IPS DF 4.7 (cell line): Measurements from ENCODE around the gene MACO1.
A peak's percentile ranks its signal among the peaks of the same experiment; 100 is the strongest.
"Not testable (repeated sequence)": the region's sequence is repeated elsewhere in the genome, so short reads cannot be mapped to it uniquely, and the experiment has no call there.

Source experiments
- DNase-seq: peaks from one replicate; pipeline ENCODE4 v3.0.0-alpha.2; 2013; ENCODE audit warnings: low spot score; ENCODE audit errors: extremely low read depth

The MACO1 gene, protein sequence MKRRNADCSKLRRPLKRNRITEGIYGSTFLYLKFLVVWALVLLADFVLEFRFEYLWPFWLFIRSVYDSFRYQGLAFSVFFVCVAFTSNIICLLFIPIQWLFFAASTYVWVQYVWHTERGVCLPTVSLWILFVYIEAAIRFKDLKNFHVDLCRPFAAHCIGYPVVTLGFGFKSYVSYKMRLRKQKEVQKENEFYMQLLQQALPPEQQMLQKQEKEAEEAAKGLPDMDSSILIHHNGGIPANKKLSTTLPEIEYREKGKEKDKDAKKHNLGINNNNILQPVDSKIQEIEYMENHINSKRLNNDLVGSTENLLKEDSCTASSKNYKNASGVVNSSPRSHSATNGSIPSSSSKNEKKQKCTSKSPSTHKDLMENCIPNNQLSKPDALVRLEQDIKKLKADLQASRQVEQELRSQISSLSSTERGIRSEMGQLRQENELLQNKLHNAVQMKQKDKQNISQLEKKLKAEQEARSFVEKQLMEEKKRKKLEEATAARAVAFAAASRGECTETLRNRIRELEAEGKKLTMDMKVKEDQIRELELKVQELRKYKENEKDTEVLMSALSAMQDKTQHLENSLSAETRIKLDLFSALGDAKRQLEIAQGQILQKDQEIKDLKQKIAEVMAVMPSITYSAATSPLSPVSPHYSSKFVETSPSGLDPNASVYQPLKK

DNA sequence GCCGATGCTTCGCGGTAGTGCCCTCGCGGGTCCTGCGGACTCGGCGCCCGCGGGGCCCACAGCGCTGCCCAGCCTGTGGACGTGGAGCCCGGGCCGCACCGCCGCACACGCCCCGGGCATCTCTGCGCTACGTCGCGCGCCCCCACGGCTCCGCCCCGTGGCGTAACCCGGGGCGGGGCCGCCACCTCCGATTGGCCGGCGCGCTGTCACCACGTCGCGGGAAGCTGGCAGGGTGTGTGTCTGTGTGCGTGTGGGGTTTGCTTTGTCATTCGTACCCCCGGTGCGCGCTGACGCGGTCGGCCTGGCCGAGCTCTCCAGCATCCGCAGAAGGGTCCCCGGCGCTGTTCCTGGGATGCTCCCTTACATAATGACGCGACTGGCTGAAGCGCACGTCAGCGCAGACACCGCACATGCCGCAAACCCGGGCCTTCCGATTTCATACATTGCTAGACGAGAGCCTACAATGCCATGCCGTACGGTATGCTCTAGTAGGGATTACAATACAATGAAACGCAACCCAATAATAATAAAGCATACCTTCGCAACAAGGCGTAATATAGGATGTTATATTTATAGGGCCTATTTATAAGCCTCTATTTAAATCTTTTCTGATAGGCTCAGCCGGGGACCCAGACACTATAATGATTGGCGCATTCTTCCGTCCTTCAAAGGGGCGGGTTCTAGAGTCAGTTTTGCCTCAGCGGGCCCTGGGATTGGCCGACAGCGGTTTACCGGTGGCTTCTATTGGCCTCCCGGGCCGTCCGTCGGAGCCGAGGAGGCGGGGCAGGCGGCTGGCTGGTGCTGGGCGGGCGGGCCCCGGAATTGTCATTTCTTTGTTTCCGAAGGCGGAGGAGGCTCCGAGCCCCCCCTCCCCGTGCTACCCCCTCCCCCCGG lies at the start of gene MACO1:
Gene MACO1, plus strand, starts transcription at position 825 of the 894 bp plus-strand sequence. CDS start 202 bp downstream, outside the sequence.
- DNase-seq = peak; percentile 62

DNA sequence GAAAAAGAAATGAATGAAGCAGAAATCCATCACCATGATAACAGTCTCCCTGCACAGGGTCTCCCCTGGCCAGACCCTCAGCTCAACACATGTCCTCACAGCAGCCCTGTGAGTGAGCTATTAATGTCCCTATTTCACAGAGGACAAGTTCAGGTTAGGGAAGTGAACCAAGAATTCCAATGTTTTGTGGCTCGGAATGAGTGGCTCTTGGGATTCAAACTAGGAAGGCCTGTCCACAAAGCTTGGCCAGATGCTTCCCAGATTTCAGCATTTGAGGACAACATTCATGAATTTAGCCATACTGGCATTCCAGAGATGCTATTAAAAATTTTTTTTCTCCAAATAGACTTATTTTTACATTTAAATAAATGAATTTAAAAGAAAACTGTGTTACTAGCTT lies 48.2 kb upstream of the MACO1 start:
- DNase-seq = not testable (repeated sequence)

DNA sequence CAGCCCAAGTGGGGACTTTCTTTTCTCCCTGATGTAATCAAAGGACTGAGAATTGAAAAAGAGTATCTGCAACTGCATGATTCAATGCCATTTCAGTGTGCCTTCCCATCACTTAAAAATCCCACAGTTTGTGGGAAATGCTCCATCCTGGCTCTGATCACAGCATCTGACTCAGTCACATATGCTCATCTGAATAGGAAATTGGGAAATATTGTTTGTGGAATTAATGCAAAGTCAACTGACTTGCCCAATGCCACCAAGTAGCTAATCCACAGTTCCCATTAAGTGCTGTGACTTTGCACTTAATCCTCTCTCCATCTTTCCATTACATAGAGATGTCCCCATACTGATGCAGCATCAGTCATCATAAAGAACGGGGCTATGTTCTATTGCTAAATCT lies 47.6 kb upstream of the MACO1 start:
- DNase-seq = not testable (repeated sequence)

DNA sequence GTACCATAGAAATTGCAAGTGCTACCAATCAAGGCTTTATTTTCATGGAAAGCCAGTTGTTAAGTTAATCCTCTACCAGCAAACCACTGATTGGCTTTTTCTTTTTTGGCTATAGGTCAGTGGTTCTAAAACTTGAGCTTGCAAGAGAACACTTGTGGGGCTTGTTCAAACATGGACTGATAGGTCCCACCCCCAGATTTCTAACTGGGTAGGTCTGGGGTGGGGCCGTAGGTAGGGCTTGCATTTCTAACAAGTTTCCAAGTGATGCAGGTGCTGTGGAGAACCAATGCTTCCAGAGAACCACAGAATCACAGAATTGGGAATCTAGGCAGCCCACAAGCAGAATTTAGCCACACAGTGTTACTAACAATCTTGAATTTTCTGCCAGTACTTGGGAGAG lies 46.8 kb upstream of the MACO1 start:
- not testable (repeated sequence) for DNase-seq

DNA sequence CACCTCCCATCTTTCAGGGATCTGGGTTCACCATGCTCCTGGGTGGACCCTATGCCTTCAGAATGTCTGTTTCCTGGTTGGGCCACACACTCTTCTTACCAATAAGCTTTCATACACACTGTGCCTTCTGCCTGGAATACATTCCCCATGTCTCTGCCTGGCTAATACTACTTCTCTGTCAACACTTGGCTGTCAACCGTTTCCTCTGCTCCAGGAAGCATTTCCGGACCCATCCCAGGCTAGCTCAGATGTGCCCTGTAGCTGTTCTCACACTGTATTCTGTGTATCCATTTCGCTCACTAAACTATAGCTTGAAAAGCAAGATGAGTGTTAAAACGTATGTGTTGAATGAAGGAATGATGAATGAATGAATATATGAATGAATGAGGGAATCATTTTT lies 43.6 kb upstream of the MACO1 start:
- not testable (repeated sequence) for DNase-seq

DNA sequence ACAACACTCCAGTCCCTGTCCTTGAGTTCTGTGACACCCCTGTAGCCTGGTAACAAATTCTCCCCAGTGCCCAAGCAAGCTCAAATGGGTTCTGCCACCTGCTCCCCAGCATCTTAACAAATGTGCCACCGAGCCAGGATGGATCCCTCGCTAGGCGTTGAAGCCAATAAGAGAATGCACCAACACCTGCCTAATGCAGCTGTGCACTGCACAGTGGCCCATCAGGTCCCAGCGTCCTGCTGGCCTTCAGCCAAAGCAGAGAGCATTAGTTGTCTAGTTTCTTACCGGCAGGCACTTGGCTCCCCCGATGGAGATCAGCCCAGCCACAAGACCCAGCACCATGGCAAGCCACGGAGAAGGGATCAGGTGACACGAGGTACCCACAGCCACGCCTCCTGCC lies 42.0 kb upstream of the MACO1 start:
- DNase-seq = not testable (repeated sequence)

DNA sequence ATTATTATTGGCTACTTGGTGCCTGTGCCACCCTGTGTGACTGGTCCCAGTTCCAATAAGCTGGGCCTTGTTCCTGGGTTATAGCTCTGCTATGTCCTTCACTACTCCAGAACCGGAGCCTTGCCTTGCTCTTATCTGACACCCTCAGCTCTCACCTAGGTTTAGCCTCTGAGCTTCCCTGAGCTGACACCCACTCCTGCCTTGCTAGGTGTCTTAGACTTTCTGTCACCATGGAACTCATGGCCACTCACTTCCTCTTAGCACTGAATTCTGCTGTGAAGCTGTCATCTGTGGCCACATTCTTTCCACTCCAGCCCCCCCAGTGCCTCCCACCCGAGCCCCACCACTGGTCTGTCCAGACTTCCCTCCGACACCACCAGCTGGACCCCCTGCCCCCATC lies 41.0 kb upstream of the MACO1 start:
- not testable (repeated sequence) for DNase-seq

DNA sequence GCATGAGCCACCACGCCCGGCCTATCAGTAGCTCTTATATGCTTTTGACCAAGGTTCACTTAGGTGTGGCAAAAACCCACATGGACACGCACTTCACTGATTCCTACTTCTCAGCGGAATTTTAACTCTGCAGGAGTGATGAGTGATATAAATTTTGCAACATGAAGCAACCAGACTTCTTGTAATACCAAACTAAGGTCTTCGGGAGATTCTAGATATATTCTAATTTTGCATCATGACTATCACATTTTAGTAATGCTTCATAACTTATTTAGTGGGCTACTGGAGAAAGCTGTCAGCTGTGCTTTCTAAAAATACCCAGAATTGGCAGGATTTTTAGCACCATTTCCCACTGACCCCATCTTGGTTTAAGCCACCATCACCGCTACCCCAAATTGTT lies 37.9 kb upstream of the MACO1 start:
- no peak for DNase-seq

DNA sequence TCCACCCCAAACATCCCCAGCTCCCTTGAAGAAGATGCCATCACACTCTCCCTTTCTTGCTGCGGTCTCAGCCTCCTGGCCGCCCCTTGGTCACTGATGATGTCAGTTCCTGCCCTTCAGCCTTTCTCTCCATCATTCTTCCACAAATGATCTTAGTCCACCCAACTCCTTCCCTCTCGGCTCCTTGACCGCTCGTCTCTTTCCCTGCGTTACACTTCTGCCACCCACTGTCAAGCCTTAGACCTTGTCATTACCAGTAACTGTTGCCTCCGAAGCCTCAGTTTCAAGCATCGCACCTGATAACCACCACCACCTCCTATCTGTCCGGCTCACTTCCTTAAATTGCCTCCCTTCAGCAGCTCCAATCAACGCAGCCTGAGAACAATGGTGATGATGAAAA lies 33.1 kb upstream of the MACO1 start:
- DNase-seq = not testable (repeated sequence)

DNA sequence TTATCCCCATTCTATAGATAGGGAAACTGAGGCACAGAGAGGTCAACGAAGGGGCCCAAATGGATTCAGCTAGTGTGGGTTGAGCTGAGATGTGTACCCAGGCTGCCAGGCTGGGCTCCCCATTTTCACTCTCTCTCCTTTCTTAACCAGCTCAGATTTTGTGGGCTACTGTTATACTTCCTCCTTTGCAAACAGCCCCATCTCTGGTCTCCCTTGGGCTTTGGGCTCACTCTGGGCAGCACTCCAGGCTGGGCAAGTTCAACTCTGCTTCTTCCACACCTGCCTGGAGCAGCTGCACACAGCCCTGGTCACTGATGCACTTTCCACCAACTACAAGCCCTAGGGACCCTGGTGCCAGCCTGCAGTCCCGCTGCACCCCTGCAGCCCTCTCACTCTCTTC lies 32.6 kb upstream of the MACO1 start:
- DNase-seq = not testable (repeated sequence)

DNA sequence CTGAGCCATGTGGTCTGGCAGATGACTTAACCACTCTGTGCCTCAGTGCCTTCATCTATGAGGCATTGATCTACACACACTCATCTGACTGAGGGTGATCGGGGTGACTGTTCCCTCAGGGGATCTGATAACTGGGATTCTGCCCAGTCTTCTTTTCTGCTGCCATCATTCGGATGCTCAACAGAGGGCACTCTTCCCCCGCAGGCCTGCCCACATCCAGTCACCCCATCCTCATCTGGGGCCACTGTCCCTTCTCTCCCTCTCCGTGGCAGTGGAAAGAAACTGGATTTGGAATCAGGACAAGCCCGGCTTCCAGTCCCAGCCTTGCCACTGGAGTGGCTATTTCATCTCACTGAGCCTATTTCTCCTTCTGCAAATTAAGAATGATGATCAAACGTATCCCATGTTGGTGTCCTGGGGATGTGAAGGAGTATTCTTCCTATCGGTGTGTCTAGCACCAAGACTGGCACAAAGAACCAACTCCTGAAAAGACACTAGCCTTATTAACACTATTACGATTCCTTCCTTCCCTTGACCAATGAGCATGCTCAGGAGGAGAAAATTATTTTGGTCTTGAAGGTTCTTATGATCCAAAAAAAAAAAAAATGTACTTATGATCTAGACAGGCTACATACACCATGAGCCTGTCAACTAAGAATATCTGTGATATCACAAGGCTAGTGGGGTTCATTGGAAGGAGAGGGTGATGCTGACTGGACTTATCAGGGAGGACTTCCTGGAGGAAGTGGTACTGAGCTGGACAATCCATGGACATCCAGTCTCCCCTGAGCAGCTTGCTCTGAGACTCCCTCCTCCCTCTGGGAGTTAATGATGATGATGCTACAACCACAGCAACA lies 27.5 kb upstream of the MACO1 start:
- DNase-seq = not testable (repeated sequence)

DNA sequence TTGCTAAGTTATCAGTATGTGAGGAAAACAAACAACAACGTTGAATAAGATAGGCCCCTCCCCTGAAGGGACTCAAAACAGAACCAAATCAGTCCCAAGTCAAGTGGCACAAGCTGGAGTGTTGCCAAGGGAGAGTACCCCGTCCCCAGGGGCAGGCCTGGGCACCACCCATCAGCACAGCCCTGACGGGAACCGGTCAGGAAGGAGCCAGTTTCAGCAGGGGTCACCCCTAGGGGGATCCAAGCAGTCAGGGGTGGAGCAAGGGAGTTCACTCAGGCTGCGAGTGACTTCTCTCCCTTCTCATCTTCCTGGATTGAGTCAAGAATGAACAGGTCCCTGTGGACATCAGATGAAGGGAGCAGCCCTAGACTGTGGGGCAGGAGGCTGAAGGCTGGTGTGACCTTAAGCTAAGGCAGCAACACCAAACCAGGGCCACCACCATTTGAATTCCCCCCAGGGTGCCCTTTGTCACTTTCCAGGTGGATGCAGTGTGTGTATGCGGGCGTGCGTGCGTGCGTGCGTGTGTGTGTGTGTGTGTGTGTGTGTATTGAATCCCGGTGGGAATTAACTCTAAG lies 24.9 kb upstream of the MACO1 start:
- DNase-seq = not testable (repeated sequence)

DNA sequence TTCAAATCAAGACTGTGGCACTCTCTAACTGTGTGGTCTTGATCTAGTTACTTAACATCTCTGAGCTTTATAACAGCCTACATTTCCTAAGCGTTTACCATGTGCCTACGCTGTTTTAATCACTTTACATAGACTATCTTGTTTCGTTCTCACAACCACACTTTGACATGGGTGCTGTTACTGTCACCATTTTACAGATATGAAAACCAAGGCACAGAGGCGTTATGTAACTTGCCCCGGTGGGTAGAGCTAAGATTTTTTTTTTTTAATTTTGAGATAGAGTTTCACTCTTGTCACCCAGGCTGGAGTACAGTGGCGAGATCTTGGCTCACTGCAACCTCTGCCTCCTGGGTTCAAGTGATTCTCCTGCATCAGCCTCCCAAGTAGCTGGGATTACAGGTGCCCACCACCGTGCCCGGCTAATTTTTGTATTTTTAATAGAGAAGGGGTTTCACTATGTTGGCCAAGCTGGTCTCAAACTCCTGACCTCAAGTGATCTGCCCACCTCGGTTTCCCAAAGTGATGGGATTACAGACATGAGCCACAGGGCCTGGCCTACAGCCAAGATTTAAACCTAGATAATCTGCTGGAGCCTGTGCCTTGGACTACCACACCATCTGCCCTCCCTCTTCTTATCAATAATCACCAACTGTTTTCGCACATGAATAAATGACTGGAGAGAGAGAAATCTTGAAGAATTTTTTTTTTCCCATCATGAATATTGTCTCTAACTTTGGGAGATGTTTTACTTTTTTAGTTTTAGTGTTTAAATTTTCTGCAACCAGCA lies 20.9 kb upstream of the MACO1 start:
- DNase-seq = not testable (repeated sequence)

DNA sequence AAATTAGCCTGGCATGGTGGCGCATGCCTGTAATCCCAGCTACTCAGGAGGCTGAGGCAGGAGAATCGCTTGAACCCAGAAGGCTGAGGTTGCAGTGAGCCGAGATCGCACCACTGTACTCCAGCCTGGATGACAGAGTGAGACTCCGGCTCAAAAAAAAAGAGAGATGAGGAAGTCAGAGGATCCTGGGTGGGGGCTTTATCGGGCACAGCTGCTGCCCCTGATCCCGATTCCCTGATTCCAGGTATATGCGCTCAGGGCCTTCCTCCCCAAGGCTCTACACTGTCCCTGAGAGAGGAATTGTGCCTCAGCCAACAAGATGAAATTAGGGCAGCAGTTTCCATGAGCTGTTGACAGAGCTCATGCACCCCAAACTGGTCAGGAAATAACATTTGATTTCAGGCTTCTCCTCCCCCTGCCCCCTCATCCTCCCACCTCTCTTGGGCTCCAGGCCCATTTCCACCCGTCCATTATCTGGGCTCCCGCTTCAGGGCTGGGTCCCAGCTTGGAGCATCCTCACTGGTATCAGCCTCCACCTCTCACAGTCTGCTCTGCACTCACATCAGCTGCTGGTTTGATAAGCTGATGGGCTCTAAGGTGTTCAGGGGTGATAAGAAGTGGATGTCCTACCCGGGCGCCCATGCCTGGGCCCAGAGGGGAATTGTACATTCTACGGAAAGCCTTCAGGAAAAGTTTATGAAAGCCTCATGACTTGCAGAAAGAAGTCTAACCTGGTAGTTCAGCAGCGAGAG lies 17.6 kb upstream of the MACO1 start:
- not testable (repeated sequence) for DNase-seq

DNA sequence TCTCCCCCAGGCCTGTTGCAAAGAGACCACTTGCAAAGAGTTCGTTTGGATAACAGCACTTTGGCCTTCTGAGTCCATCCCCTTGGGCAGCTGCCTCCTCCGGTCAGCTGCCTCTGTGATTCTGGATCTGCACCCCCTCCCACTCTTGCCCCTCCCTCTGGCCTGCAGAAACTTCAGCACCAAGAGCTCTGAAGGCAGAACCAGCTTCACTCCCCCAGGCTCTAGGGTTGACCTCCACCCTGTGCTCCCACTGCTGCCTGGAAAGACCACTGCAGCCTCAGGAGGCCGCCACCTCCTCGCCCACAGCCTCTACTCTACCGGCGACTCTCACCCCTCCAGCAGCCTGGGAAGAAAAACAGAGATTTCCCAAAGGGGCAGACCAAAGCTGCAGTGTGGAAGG lies 16.5 kb upstream of the MACO1 start:
- not testable (repeated sequence) for DNase-seq

DNA sequence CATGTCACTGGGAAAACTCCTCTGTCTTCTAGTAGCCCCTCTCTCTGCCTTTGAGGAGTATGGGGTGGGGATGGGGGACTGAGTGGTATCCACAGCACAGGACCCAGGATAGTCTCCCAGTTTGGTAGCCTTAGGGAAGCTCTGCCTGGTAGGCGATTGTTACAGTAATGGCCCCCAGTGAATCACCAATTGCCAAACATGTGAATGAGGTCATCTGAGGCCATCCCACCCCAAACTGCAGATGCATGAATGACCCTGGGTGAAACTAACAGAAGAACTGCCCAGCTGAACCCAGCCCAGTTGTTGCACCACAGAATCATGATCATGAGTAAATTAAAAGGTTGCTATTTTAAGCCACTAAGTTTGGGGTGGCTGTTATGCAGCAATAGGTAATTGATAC lies 16.1 kb upstream of the MACO1 start:
- DNase-seq = not testable (repeated sequence)

DNA sequence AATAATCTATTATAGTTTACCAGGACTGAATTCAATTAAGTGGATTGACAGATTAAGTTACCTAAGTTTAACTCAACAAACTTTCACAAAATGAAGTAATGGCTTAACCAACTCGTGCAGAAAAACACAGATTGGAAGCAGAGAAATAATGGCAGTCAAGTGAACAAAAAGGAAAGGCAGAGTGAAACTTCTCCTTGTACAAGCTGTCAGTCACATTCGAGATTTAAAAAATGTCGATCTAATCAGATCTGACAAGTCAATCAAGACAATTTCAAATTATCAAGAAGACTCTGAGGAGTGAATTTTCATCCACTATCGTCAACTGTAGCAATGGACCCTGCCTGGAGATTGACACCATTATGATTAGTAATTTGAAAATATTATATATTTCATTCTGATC lies 13.4 kb upstream of the MACO1 start:
- DNase-seq = not testable (repeated sequence)

DNA sequence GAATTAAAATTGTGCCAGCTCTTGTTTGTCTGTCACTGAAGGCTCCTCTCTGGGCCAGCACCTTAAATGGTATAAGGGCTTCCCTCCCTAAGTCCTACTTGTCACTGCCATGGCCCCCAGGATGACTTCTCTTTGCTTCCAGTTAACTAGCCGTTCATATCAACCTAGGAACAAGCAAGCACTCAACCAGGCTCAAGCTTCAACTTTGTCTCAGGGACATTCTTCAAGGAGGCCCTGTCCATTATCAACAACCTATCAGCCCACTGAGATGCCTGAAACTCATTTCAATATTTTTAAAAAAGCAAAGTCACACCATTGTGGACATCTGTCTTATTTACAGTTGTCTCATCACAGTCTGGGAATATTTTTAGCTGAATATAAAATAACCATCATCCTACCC lies 11.4 kb upstream of the MACO1 start:
- DNase-seq = not testable (repeated sequence)

DNA sequence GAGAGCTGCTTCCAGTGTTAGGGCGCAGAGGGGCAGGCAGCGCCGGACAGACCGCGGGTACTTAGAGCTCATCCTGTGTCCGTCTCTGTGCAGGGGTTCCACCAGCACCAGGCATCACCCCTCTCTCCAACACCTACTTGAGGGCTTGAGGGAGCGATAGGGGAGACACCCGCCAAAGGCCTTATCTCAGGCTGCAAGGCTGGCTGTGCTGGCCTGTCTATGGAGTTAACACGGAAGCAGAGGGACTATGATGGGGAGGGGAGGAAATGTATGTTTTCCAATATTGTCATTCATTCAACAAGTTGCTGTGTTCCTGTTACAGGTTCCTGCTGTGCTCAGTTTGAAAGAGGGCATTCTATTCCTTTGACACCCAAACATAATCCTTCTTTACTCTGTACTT lies 10.0 kb upstream of the MACO1 start, which contains the start of gene RHCE:
Gene RHCE, minus strand, starts transcription at position 111 of the 400 bp plus-strand sequence. Its CDS starts 39 bp downstream, at position 72.
- DNase-seq = not testable (repeated sequence)
